ENCODE data around the gene ZNF578.
A peak's percentile ranks its signal among the peaks of the same experiment; 100 is the strongest.
"Not testable (repeated sequence)": the region's sequence is repeated elsewhere in the genome, so short reads cannot be mapped to it uniquely, and the experiment has no call there.

Gene ZNF578

GRCh38 chr19:52516191-52516590 is 62.8 kb downstream of the ZNF578 start:
- DNase-seq (ENCODE audit: low read depth), result no peak
- H3K4me3 ChIP-seq (ENCODE audit: low read depth, low read length), result no peak overlapping the region
- no peak for TF ChIP-seq CTCF (IDR thresholded peaks at IDR 0.05; ENCODE audit: low read depth, low read length, missing control alignments)
- in situ Hi-C loops (cut with HindIII; ENCODE audit: low sequenced_read_pairs), result no loop called here

GRCh38 chr19:52518646-52519045 is 65.3 kb downstream of the ZNF578 start:
- H3K4me3 ChIP-seq (ENCODE audit: low read depth, low read length), result no peak overlapping the region
- in situ Hi-C loops (cut with HindIII; ENCODE audit: low sequenced_read_pairs), result no loop called here
- DNase-seq (ENCODE audit: low read depth), result no peak
- TF ChIP-seq CTCF (IDR thresholded peaks at IDR 0.05; ENCODE audit: low read depth, low read length, missing control alignments), result no peak

DNA sequence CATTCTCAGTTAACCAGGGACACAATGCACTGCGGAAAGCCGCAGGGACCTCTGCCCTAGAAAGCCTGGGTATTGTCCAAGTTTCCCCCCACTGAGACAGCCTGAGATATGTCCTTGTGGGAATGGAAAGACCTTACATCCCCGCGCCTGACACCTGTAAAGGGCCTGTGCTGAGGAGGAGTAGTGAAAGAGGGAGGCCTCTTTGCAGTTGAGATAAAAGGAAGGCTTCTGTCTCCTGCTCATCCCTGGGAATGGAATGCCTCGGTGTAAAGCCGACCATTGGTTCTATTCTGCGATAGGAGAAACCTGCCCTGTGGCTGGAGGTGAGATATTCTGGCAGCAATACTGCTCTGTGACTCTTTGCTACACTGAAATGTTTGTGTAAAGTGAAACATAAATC is 65.8 kb downstream of the ZNF578 start:
- in situ Hi-C loops (cut with HindIII; ENCODE audit: low sequenced_read_pairs); DNase-seq (ENCODE audit: low read depth); H3K4me3 ChIP-seq (ENCODE audit: low read depth, low read length): not testable (repeated sequence)

DNA sequence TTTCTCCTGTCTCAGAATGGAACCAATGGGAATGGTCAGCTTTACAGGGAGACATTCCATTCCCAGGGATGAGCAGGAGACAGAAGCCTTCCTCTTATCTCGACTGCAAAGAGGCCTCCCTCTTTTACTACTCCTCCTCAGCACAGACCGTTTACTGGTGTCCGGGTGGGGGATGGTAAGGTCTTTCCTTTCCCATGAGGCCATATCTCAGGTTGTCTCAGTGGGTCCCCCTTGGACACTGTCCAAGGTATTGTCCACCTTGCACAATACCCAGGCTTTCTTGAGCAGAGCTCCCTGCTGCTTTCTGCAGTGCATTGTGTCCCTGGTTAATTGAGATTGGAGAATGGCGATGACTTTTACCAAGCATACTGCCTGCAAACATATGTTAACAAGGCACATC is 66.7 kb downstream of the ZNF578 start:
- TF ChIP-seq CTCF (IDR thresholded peaks at IDR 0.05; ENCODE audit: low read depth, low read length, missing control alignments), result no peak
- in situ Hi-C loops (cut with HindIII; ENCODE audit: low sequenced_read_pairs), result no loop called here

DNA sequence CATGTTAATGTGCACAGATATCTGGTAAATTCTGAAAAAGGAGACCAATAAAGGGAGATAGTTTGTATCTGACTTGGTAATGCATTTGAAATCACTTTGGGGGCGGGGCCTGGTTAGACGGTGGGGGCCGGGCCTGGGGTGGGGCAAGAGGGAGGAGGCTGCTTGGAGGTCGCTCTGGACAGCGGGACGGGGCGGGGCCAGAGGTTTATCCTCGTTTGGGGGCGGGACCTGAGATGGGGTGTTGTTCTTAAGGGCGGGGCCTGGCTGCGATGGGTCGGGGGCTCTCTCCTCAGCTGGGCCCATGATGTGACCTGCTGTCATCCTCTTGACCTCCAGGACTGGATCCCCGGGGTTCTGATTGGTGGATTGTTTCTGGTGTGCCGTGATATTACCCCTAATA is 69.2 kb downstream of the ZNF578 start:
- H3K4me3 ChIP-seq (ENCODE audit: low read depth, low read length), result no peak overlapping the region
- TF ChIP-seq CTCF (IDR thresholded peaks at IDR 0.05; ENCODE audit: low read depth, low read length, missing control alignments), result no peak
- no peak for DNase-seq (ENCODE audit: low read depth)
- in situ Hi-C loops (cut with HindIII; ENCODE audit: low sequenced_read_pairs), result no loop called here

More for the DNA sequence above, 66.7 kb downstream of the ZNF578 start:
- H3K4me3 ChIP-seq (ENCODE audit: low read depth, low read length), result no peak overlapping the region
- DNase-seq (ENCODE audit: low read depth), result no peak

DNA sequence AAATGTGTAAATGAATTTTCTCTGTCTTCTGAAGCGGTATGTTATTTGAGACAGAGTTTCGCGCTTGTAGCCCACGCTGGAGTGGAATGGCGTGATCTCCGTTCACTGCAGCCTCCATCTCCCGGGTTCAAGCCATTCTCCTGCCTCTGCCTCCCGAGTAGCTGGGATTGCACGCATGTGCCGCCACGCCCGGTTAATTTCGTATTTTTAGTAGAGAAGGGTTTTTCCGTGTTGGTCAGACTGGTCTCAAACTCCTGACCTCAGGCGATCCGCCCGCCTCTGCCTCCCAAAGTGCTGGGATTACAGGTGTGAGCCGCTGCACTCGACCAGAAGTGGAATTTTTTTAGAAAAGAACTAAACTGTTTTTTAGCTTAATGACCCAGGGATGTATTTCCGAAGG is 70.7 kb downstream of the ZNF578 start:
- in situ Hi-C loops (cut with HindIII; ENCODE audit: low sequenced_read_pairs), result no loop called here
- no peak for DNase-seq (ENCODE audit: low read depth)
- no peak for TF ChIP-seq CTCF (IDR thresholded peaks at IDR 0.05; ENCODE audit: low read depth, low read length, missing control alignments)
- no peak overlapping the region for H3K4me3 ChIP-seq (ENCODE audit: low read depth, low read length)

DNA sequence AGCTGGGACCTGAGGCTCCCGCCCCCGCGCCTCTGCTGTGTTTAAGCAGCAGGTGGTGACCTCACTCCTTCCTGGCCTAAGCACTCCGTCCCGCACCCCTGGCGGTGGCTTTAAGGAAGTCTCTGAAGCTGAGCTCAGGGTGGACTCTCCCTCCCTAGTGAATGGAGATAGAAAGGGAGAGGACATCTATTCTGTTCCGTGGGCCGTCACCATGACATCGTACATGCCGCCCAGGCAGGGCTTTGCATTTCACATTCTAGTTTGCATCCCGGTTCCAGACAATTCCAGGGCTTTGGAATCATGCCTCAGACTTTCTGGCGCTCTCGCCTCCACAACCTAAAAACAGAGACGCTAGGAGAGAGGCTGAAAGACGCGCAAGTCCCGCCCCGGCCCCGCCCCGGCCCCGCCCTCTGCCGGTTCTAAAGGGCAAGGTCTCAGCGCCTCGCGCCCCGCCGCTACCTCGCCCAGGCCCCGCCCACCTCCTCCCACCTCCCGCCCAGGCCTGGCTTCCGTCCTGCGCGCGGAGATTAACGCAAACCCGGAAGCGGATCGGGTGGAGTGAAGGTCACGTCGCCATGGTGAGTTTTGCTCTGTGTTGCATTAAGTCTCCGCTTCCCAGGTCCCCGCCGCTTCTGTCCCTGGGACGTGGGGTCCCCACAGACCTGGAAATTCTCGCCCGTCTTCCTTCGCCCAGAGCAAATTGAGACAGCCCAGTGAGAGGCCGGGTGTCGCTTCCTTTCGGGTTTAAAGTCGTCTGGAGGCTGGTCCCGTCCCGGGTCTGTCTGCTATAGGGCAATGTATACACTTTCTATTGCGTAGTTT is 74.0 kb downstream of the ZNF578 start, which contains the start of gene ZNF808:
ZNF808 (plus strand) TSS at position 535 of the 822 bp plus-strand sequence. CDS start 15,617 bp downstream, outside the sequence.
- in situ Hi-C loops (cut with HindIII; ENCODE audit: low sequenced_read_pairs), result no loop called here
- peak; percentile 52 for TF ChIP-seq CTCF (IDR thresholded peaks at IDR 0.05; ENCODE audit: low read depth, low read length, missing control alignments)
- peak within 1 kb of the TSS; percentile 75 for H3K4me3 ChIP-seq (ENCODE audit: low read depth, low read length)
- DNase-seq (ENCODE audit: low read depth), result peak; percentile 53

All from astrocyte of the cerebellum (primary cell).